Measurements from ENCODE around the gene FLG2. TPM values are rescaled to one million over a fixed set of nuclear protein-coding genes. Genes with fewer than 3 reads are reported as not detected.

FLG2 gene
- polyA plus RNA-seq, 1 donor (not counting 4 experiments of a cell fraction or from before 2014, with no cell fraction given) = 0.98 TPM

GRCh38 chr1:152348447-152348846, 11.4 kb downstream of the FLG2 start:
- Histone ChIP-seq H4K20me1 (ENCODE audit: control insufficient read depth, extremely low read depth, insufficient read depth, low read length) (no peaks in the 10 kb centered on the region), H3K36me3 (ENCODE audit: control insufficient read depth in 2 of 2, extremely low read depth in 1 of 2, insufficient read depth in 2 of 2, low read length in 2 of 2) (no peaks in the 10 kb centered on the region), H3K9me3 (ENCODE audit: control insufficient read depth, low read depth, low read length) (no peaks in the 10 kb centered on the region), H3K27me3 (ENCODE audit: control insufficient read depth, extremely low read depth, insufficient read depth, low read length) (no peaks in the 10 kb centered on the region), H3K4me2 (ENCODE audit: control insufficient read depth, extremely low read depth, insufficient read depth, low read depth, low read length) (no peak overlapping the region), H3K4me1 (ENCODE audit: control insufficient read depth, extremely low read depth, insufficient read depth, low read length) (no peaks in the 10 kb centered on the region), H3K27ac (ENCODE audit: control insufficient read depth, insufficient read depth, low read length) (no peak overlapping the region), H3K9ac (ENCODE audit: control insufficient read depth, extremely low read depth, insufficient read depth, low read length) (no peak overlapping the region), H3K9me1 (ENCODE audit: control insufficient read depth, extremely low read depth, insufficient read depth, low read length) (no peaks in the 10 kb centered on the region), H2AFZ (ENCODE audit: control insufficient read depth, low read length) (no peak overlapping the region), H3K79me2 (ENCODE audit: control insufficient read depth, insufficient read depth, low read length) (no peaks in the 10 kb centered on the region), H3K4me3 (ENCODE audit: control insufficient read depth in 2 of 3, extremely low read depth in 1 of 3, insufficient read depth in 2 of 3, low read depth in 1 of 3, low read length in 3 of 3) (no peak overlapping the region)
- DNase-seq (ENCODE audit: low read depth, low spot score) = no peak
- TF ChIP-seq EZH2 (IDR thresholded peaks at IDR 0.05; ENCODE audit: low read length) = no peak
- peak; percentile 26 to 39 (median 28) for TF ChIP-seq CTCF (optimal IDR thresholded peaks at IDR 0.05 in 1 of 3, IDR thresholded peaks at IDR 0.05 in 1 of 3, conservative IDR thresholded peaks at IDR 0.05 in 1 of 3; ENCODE audit: extremely low read depth in 1 of 3, insufficient read depth in 2 of 3, low read length in 3 of 3)
- no peak for FAIRE-seq
- dilution Hi-C loops (cut with MboI; ENCODE audit: extremely low pct_ligation_motif_present, low sequenced_read_pairs) = no loop called here

GRCh38 chr1:152347116-152347728, 12.6 kb downstream of the FLG2 start:
- Histone ChIP-seq H3K4me3 (ENCODE audit: control insufficient read depth in 2 of 3, extremely low read depth in 1 of 3, insufficient read depth in 2 of 3, low read depth in 1 of 3, low read length in 3 of 3) (no peak overlapping the region), H3K4me2 (ENCODE audit: control insufficient read depth, extremely low read depth, insufficient read depth, low read depth, low read length) (no peak overlapping the region), H3K9me3 (ENCODE audit: control insufficient read depth, low read depth, low read length) (no peaks in the 10 kb centered on the region), H3K4me1 (ENCODE audit: control insufficient read depth, extremely low read depth, insufficient read depth, low read length) (no peaks in the 10 kb centered on the region), H3K36me3 (ENCODE audit: control insufficient read depth in 2 of 2, extremely low read depth in 1 of 2, insufficient read depth in 2 of 2, low read length in 2 of 2) (no peaks in the 10 kb centered on the region), H3K27ac (ENCODE audit: control insufficient read depth, insufficient read depth, low read length) (no peak overlapping the region), H3K27me3 (ENCODE audit: control insufficient read depth, extremely low read depth, insufficient read depth, low read length) (no peaks in the 10 kb centered on the region), H3K9me1 (ENCODE audit: control insufficient read depth, extremely low read depth, insufficient read depth, low read length) (no peaks in the 10 kb centered on the region), H4K20me1 (ENCODE audit: control insufficient read depth, extremely low read depth, insufficient read depth, low read length) (no peaks in the 10 kb centered on the region), H3K9ac (ENCODE audit: control insufficient read depth, extremely low read depth, insufficient read depth, low read length) (no peak overlapping the region), H3K79me2 (ENCODE audit: control insufficient read depth, insufficient read depth, low read length) (no peaks in the 10 kb centered on the region), H2AFZ (ENCODE audit: control insufficient read depth, low read length) (no peak overlapping the region)
- TF ChIP-seq EZH2 (IDR thresholded peaks at IDR 0.05; ENCODE audit: low read length) (no peak), CTCF (optimal IDR thresholded peaks at IDR 0.05 in 1 of 3, IDR thresholded peaks at IDR 0.05 in 1 of 3, conservative IDR thresholded peaks at IDR 0.05 in 1 of 3; ENCODE audit: extremely low read depth in 1 of 3, insufficient read depth in 2 of 3, low read length in 3 of 3) (peak; percentile 70 to 87 (median 73))
- DNase-seq (ENCODE audit: low read depth, low spot score) = peak; percentile 38
- dilution Hi-C loops (cut with MboI; ENCODE audit: extremely low pct_ligation_motif_present, low sequenced_read_pairs) = no loop called here
- peak; percentile 92 for FAIRE-seq

All from keratinocyte (primary cell).